Mammary epithelial cell (primary cell): Measurements from ENCODE around the gene LRIG1.

Experiments
- CTCF ChIP-seq, 2 donors: IDR thresholded peaks in 1 of 2; conservative IDR thresholded peaks in 1 of 2; 2 replicates each; pipeline ENCODE4 v1.5.1; 2011 to 2012; ENCODE audit warnings: inconsistent platforms in 2 of 2, low read length in 2 of 2, mild to moderate bottlenecking in 2 of 2, control low read depth in 1 of 2, low read depth in 1 of 2; ENCODE audit not compliant: insufficient read depth in 1 of 2; ENCODE audit errors: extremely low read depth in 1 of 2
- EZH2 ChIP-seq: IDR thresholded peaks from 2 replicates; pipeline ENCODE4 v1.6.1; 2012; ENCODE audit warnings: low read length, inconsistent platforms, borderline replicate concordance

GRCh38 chr3:66542153-66542552 lies 41.3 kb upstream of the LRIG1 start:
- TF ChIP-seq CTCF (conservative IDR thresholded peaks at IDR 0.05 in 1 of 2, IDR thresholded peaks at IDR 0.05 in 1 of 2; ENCODE audit: extremely low read depth in 1 of 2, insufficient read depth in 1 of 2, low read depth in 1 of 2, low read length in 2 of 2) (no peak), EZH2 (no peak)
